ENCODE results near the gene LPAR5. TPM values are rescaled to one million over a fixed set of nuclear protein-coding genes. Genes with fewer than 3 reads are reported as not detected.

LPAR5 gene
- total and polyA plus RNA-seq, 2 of the 8 experiments (the other 6 are each of a cell fraction or from before 2014, with no cell fraction given): 0.22 to 0.24 TPM

DNA sequence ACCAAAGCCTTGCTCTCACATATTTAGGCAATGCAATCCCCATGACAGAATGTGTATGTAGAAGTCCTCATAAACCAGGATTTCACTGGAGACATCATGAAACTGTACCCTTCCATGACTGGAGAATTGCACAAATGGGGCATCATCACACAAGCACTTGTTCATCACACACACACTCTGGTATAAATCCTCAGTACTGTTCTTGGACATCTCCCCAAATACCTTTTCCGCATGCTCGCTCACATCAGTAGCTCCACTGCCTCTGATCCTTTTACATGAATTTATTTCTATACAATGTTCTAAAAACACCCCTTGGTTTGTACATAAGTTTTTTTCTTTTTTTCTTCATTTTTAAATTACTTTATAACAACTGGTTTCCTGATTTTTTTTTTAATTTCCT lies 30.5 kb upstream of the LPAR5 start:
- H3K14ac ChIP-seq (ENCODE audit: insufficient read length): no peak overlapping the region
- WGBS, 2 experiments (ENCODE audit: extremely low coverage in 1 of 2, insufficient coverage in 1 of 2, insufficient read length in 1 of 2, insufficient replicate concordance in 2 of 2, low coverage in 1 of 2, low lambda C conversion rate in 2 of 2, missing lambda C conversion rate in 1 of 2): 97% methylated on average over 2 of the region's 2 CpGs; no CpG with 5 or more reads in 1 of the 2 experiments
- H3K27me3 ChIP-seq (replicated peaks in 1 of 4; ENCODE audit: control insufficient read depth in 3 of 4, extremely low read depth in 1 of 4, insufficient read depth in 3 of 4, low read length in 3 of 4): no peaks in the 10 kb centered on the region
- no peak overlapping the region for H2BK120ac ChIP-seq (replicated peaks; ENCODE audit: low read depth, low read length)
- H4K5ac ChIP-seq (ENCODE audit: insufficient read length, low read depth, low read length): no peak overlapping the region
- H3K4me2 ChIP-seq (ENCODE audit: insufficient read depth in 1 of 2, low read depth in 2 of 2, low read length in 2 of 2): no peak overlapping the region
- no peak overlapping the region for H4K8ac ChIP-seq (ENCODE audit: extremely low read depth, insufficient read depth, low read length)
- H3K9ac ChIP-seq (replicated peaks in 1 of 4; ENCODE audit: extremely low read depth in 1 of 4, low read depth in 3 of 4, low read length in 3 of 4): no peak overlapping the region
- no peak overlapping the region for H3K23ac ChIP-seq (ENCODE audit: insufficient read length)
- FAIRE-seq: no peak
- H3K27ac ChIP-seq (ENCODE audit: low read depth, low read length): no peak overlapping the region
- no peak overlapping the region for H3K4me3 ChIP-seq (ENCODE audit: extremely low read depth in 1 of 4, insufficient read depth in 2 of 4, low read depth in 3 of 4, low read length in 4 of 4)
- H3K9me3 ChIP-seq (ENCODE audit: insufficient read depth in 2 of 2, low read depth in 1 of 2, low read length in 1 of 2): no peaks in the 10 kb centered on the region
- H2AK5ac ChIP-seq (ENCODE audit: low read depth, low read length): no peak overlapping the region
- H2BK15ac ChIP-seq (ENCODE audit: low read length): no peak overlapping the region
- no peak for DNase-seq (ENCODE audit: low read depth in 1 of 2, low spot score in 2 of 2)
- peaks cover 6% of the 10 kb centered on the region for H3K23me2 ChIP-seq (ENCODE audit: low read depth, low read length)
- peaks cover 15 to 44% (median 35%) of the 10 kb centered on the region in 4 experiments for H3K36me3 ChIP-seq (ENCODE audit: control insufficient read depth in 2 of 4, insufficient read depth in 4 of 4, low read length in 3 of 4)
- no peaks in the 10 kb centered on the region for H3K79me1 ChIP-seq (ENCODE audit: low read depth, low read length)
- no peak for TF ChIP-seq BACH1 (IDR thresholded peaks at IDR 0.05; ENCODE audit: low read length)
- TF ChIP-seq SP1 (IDR thresholded peaks at IDR 0.05; ENCODE audit: low read depth, low read length): no peak
- TF ChIP-seq JUN (IDR thresholded peaks at IDR 0.05; ENCODE audit: low read depth, low read length): no peak
- TF ChIP-seq POU5F1 (IDR thresholded peaks at IDR 0.05; ENCODE audit: low read depth, low read length): no peak
- TF ChIP-seq SAP30 (IDR thresholded peaks at IDR 0.05; ENCODE audit: insufficient read depth, insufficient replicate concordance, low read length): no peak
- no peak for TF ChIP-seq CHD2 (IDR thresholded peaks at IDR 0.05; ENCODE audit: low read length)
- no peak for TF ChIP-seq JUND (IDR thresholded peaks at IDR 0.05; ENCODE audit: low read length)
- TF ChIP-seq SP2 (IDR thresholded peaks at IDR 0.05; ENCODE audit: low read length): no peak
- TF ChIP-seq CREB1 (IDR thresholded peaks at IDR 0.05): no peak
- TF ChIP-seq, protein P1, sequence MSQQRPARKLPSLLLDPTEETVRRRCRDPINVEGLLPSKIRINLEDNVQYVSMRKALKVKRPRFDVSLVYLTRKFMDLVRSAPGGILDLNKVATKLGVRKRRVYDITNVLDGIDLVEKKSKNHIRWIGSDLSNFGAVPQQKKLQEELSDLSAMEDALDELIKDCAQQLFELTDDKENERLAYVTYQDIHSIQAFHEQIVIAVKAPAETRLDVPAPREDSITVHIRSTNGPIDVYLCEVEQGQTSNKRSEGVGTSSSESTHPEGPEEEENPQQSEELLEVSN (IDR thresholded peaks at IDR 0.05): no peak
- no peak overlapping the region for H2BK20ac ChIP-seq (ENCODE audit: low read length)
- H3K56ac ChIP-seq (replicated peaks; ENCODE audit: insufficient read length, low read depth, low read length): no peak overlapping the region
- H3K4ac ChIP-seq (replicated peaks; ENCODE audit: insufficient read length, low read depth, low read length): no peak overlapping the region
- H2BK12ac ChIP-seq (ENCODE audit: low read depth, low read length): no peak overlapping the region
- no peak overlapping the region for H2BK5ac ChIP-seq (ENCODE audit: low read depth, low read length)
- H4K20me1 ChIP-seq (replicated peaks in 1 of 2; ENCODE audit: control insufficient read depth in 1 of 2, insufficient read depth in 2 of 2, low read length in 2 of 2): no peaks in the 10 kb centered on the region
- H4K91ac ChIP-seq (replicated peaks; ENCODE audit: insufficient read length, low read length): no peak overlapping the region
- CTCF ChIA-PET (ENCODE audit: partially characterized antibody): interaction anchor here (0.6 to 11.6 kb wide), 10 partner anchors 14 to 128 kb away, joined by 3 to 125 read pairs (median 6); partner anchors contain the start of gene ZNF384
- peaks cover 0 to 4% (median 0%) of the 10 kb centered on the region in 4 experiments; a peak in 1 of 7 replicates for H3K4me1 ChIP-seq (replicated peaks in 1 of 4; ENCODE audit: control insufficient read depth in 3 of 4, insufficient read depth in 4 of 4, low read length in 3 of 4)
- POLR2A ChIA-PET (ENCODE audit: partially characterized antibody): interaction anchor here (0.9 to 5.9 kb wide), 5 partner anchors 12 to 46 kb away, joined by 3 to 72 read pairs (median 5); partner anchors contain the start of gene ZNF384
- H3K79me2 ChIP-seq (ENCODE audit: control insufficient read depth in 1 of 2, insufficient read depth in 2 of 2, low read length in 2 of 2): peaks cover 0 to 11% of the 10 kb centered on the region in 2 experiments; a peak in 3 of 4 replicates
- H2AFZ ChIP-seq (ENCODE audit: low read length): no peak overlapping the region
- no peak overlapping the region for H3K18ac ChIP-seq (ENCODE audit: extremely low read depth, low read length)

All from H1 (cell line).